Measurements from ENCODE around the gene GFER. TPM values are rescaled to one million over a fixed set of nuclear protein-coding genes. Genes with fewer than 3 reads are reported as not detected.

GFER gene
- total and polyA plus RNA-seq, 7 donors, result 18.9 to 53.2 (median 34.2) TPM

DNA sequence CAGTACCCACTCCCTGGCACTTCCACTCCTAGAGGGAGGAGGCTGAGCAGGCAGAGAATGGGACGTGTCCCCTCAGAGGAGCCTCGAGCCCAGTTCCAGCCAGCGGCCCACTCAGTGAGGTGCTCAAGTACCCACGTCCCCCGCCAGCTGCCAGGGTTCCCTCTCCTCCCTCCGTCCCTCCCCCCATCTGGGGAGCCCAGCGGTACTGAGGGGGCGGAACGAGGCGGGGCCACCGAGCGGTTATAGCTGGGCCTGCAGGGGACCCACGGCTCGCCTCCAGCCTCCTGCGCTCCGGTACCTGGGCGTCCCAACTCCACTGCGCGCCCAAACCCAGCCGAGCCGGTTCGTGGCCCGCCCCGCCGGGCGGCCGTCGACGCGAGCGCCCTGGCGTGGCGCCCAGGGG is 35.5 kb downstream of the GFER start, which contains the start of gene NPW:
Gene NPW, plus strand, starts transcription at position 268 of the 403 bp plus-strand sequence.
- intact Hi-C loops (cut with DNase I), result no loop called here
- DNase-seq (no peak), ATAC-seq (no peak)
- peaks cover 0 to 27% (median 18%) of the 10 kb centered on the region in 3 donors for H3K27me3 ChIP-seq (ENCODE audit: insufficient read depth in 3 of 3, low read length in 2 of 3)
- H3K4me3 ChIP-seq, result peak within 1 kb of the TSS; percentile 43
- 3 to 6% (median 5%) methylated on average over 13 to 33 of the region's 33 CpGs for WGBS, 3 donors
- H3K9me3 ChIP-seq, result no peaks in the 10 kb centered on the region
- no peaks in the 10 kb centered on the region for H3K36me3 ChIP-seq (ENCODE audit: insufficient read depth in 1 of 2, low read depth in 1 of 2)
- TF ChIP-seq, protein P1, sequence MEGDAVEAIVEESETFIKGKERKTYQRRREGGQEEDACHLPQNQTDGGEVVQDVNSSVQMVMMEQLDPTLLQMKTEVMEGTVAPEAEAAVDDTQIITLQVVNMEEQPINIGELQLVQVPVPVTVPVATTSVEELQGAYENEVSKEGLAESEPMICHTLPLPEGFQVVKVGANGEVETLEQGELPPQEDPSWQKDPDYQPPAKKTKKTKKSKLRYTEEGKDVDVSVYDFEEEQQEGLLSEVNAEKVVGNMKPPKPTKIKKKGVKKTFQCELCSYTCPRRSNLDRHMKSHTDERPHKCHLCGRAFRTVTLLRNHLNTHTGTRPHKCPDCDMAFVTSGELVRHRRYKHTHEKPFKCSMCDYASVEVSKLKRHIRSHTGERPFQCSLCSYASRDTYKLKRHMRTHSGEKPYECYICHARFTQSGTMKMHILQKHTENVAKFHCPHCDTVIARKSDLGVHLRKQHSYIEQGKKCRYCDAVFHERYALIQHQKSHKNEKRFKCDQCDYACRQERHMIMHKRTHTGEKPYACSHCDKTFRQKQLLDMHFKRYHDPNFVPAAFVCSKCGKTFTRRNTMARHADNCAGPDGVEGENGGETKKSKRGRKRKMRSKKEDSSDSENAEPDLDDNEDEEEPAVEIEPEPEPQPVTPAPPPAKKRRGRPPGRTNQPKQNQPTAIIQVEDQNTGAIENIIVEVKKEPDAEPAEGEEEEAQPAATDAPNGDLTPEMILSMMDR (IDR thresholded peaks at IDR 0.05), result no peak
- peaks cover 3% of the 10 kb centered on the region for H3K4me1 ChIP-seq
- no peak within 1 kb of the TSS for H3K27ac ChIP-seq

DNA sequence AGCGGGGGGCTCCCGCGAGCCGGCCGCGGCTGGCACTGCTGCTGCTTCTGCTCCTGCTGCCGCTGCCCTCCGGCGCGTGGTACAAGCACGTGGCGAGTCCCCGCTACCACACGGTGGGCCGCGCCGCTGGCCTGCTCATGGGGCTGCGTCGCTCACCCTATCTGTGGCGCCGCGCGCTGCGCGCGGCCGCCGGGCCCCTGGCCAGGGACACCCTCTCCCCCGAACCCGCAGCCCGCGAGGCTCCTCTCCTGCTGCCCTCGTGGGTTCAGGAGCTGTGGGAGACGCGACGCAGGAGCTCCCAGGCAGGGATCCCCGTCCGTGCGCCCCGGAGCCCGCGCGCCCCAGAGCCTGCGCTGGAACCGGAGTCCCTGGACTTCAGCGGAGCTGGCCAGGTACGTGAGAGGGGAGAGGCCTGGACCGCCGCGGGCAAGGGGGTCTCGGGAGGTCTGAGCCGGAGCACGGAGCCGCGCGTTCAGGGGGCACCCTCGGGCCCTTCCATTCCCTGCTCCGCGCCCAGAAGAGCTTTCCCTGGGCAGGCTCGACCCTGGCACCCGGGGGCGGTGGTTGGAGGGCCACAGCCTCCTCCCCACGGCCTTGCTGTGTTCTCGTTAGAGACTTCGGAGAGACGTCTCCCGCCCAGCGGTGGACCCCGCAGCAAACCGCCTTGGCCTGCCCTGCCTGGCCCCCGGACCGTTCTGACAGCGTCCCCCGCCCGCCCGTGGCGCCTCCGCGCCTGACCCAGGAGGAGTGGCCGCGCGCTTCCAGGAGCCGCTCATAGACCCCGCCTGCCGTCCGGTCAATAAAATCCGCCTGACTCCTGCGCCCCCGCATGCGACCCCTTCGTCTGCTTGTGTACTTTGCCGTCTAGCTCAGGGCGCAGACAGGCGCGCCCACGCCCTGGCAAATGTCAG is 36.2 kb downstream of the GFER start:
- ATAC-seq, result no peak
- TF ChIP-seq, protein P1 (IDR thresholded peaks at IDR 0.05), result no peak
- H3K27ac ChIP-seq, result no peak overlapping the region
- DNase-seq, result no peak
- intact Hi-C loops (cut with DNase I), result loop anchor here in 1 of 2 donors (5.0 kb wide), 1 partner anchor 132 kb away; no protein-coding TSS in a partner anchor
- no peaks in the 10 kb centered on the region for H3K36me3 ChIP-seq (ENCODE audit: insufficient read depth in 1 of 2, low read depth in 1 of 2)
- 2 to 4% (median 3%) methylated on average over 53 to 96 of the region's 96 CpGs for WGBS, 3 donors
- H3K27me3 ChIP-seq (ENCODE audit: insufficient read depth in 3 of 3, low read length in 2 of 3), result peaks cover 0 to 27% (median 18%) of the 10 kb centered on the region in 3 donors
- no peaks in the 10 kb centered on the region for H3K9me3 ChIP-seq
- peak overlapping the region; percentile 43 for H3K4me3 ChIP-seq
- peaks cover 3% of the 10 kb centered on the region for H3K4me1 ChIP-seq

DNA sequence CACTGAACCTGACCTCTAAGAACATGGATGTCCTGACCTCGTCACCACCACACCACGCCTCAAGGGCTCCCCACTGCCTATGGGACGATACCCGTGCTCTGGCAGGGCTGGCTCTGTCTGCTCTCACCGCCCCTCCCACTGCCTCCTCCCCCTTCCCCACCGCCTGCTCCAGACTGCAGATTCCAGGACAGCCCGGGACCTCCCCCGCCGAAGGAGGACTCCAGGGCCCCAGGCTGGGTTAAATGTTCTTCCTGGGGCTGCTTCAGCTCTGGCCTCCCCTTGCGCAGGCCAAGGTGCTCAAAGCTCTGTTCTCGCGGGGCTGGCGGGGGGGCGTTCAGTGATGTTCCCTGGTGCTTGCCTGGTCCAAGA is 38.7 kb downstream of the GFER start:
- H3K27ac ChIP-seq, result no peak overlapping the region

DNA sequence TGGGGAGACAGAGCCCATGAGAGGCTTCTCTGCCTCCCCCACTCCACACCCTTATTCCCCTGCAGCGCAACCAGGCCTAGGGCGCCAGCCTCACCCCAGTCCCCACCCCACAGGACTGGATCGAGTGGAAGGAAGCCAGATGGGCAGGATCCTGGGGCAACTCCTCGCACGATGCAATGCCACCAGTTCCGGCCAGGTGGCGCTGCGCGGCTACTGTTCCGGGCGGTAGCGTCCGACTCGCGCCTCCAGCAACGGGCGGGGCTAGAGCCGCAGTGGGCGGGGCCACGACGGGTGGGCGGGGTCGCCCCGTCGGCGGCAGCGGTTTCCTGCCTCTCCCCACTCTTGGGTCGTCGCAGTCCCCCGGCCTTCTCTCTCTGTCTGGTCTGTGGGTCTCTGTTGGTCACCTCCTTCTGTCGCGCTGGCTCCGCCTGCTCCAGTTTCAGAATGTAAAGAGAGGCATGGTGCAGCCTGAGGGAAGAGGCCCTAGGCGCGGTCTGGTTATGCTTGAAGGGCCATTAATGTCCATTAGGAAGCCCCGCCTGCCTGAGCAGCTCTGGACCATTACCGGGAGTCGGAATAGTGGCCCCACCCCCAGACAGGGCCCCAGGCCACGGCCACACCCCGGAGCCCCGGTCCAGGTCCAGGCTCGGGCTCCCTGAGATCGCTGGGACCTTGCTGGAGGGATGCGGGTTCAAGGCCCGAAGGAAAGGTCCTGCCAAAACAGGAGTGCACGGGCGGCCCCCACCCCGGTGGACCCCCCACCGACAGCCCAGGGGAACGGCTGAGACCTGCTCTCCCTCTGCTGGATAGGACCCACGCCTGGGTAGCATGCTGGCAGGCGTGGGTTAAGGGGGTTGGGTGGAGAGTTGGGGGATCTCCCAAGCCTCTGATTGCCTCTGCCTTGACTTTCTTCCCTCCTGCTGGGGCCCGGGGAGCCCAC is 39.4 kb downstream of the GFER start:
- TF ChIP-seq, protein P1 (IDR thresholded peaks at IDR 0.05), result peak; percentile 96
- WGBS, 3 donors, result 13 to 18% (median 14%) methylated on average over 46 to 53 of the region's 53 CpGs
- peak; percentile 93 to 96 for DNase-seq
- Histone ChIP-seq H3K9me3 (no peaks in the 10 kb centered on the region), H3K27me3 (ENCODE audit: insufficient read depth in 3 of 3, low read length in 2 of 3) (peaks cover 0 to 27% (median 16%) of the 10 kb centered on the region in 3 donors), H3K36me3 (ENCODE audit: insufficient read depth in 1 of 2, low read depth in 1 of 2) (no peaks in the 10 kb centered on the region), H3K4me3 (peak overlapping the region; percentile 46), H3K4me1 (peaks cover 24% of the 10 kb centered on the region), H3K27ac (peak overlapping the region; percentile 52)
- ATAC-seq, result peak; percentile 88 to 94 (median 92)
- intact Hi-C loops (cut with DNase I), result loop anchor here (2.0 to 5.0 kb wide), 2 partner anchors 117 to 129 kb away; no protein-coding TSS in a partner anchor

More for the DNA sequence above, 38.7 kb downstream of the GFER start:
- ATAC-seq, result peak; percentile 4 to 11 (median 8)
- Histone ChIP-seq H3K36me3 (ENCODE audit: insufficient read depth in 1 of 2, low read depth in 1 of 2) (no peaks in the 10 kb centered on the region), H3K27me3 (ENCODE audit: insufficient read depth in 3 of 3, low read length in 2 of 3) (peaks cover 0 to 27% (median 18%) of the 10 kb centered on the region in 3 donors), H3K4me1 (peaks cover 19% of the 10 kb centered on the region), H3K4me3 (peak overlapping the region; percentile 46), H3K9me3 (no peaks in the 10 kb centered on the region)
- 1 to 3% (median 2%) methylated on average over 13 to 14 of the region's 14 CpGs for WGBS, 3 donors
- TF ChIP-seq, protein P1 (IDR thresholded peaks at IDR 0.05), result no peak
- no peak for DNase-seq
- intact Hi-C loops (cut with DNase I), result loop anchor here (2.0 to 5.0 kb wide), 2 partner anchors 118 to 130 kb away; no protein-coding TSS in a partner anchor
